ENCODE measurements around the gene USH2A. TPM values are rescaled to one million over a fixed set of nuclear protein-coding genes. Genes with fewer than 3 reads are reported as not detected.

The USH2A gene
- polyA plus RNA-seq, 1 of the 3 experiments (the other 2 are of a cell fraction): under 0.01 TPM

DNA sequence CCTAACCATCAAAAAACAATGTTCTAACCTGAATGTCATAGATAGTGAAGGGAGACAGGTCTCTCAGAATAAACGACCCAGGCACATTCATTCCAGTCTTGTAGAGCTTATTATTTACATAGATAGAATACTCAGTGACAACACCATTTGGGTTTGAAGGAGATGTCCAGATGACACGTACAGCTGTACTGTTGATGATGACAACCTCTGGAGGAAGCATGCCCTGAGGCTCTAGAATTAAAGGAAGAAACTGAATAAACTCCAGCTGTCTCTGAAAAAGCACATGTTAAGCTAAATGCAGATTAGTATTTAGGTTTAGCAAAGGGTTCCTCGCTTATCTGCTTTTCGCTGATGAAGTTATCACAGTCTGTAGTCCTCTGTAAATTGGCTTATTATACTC lies 579.0 kb downstream of the USH2A start:
- Histone ChIP-seq H3K9me3 (no peaks in the 10 kb centered on the region), H3F3A (replicated peaks; ENCODE audit: insufficient read depth) (no peaks in the 10 kb centered on the region), H3K9ac (no peak overlapping the region), H3K36me3 (replicated peaks in 1 of 2; ENCODE audit: control insufficient read depth in 1 of 2, insufficient read depth in 2 of 2, low read length in 1 of 2) (no peaks in the 10 kb centered on the region), H3K4me3 (ENCODE audit: low read depth in 2 of 2, low read length in 1 of 2) (no peak overlapping the region), H4K20me1 (ENCODE audit: insufficient read depth) (no peaks in the 10 kb centered on the region), H2AFZ (ENCODE audit: low read depth) (no peak overlapping the region), H3K4me2 (no peak overlapping the region), H3K4me1 (ENCODE audit: control insufficient read depth in 1 of 2, insufficient read depth in 2 of 2, low read depth in 1 of 2, low read length in 1 of 2) (peaks cover 0 to 4% of the 10 kb centered on the region in 2 experiments; a peak in 2 of 4 replicates), H3K9me2 (no peaks in the 10 kb centered on the region), H3K79me2 (ENCODE audit: insufficient read depth) (no peaks in the 10 kb centered on the region), H3K27me3 (ENCODE audit: insufficient read depth) (no peaks in the 10 kb centered on the region), H3K27ac (ENCODE audit: low read depth in 2 of 2, low read length in 1 of 2) (no peak overlapping the region)
- 54% methylated on average over 4 of the region's 4 CpGs for WGBS (ENCODE audit: low lambda C conversion rate)
- ChIA-PET CTCF (interaction anchor here (1.7 kb wide), 1 partner anchor 16 kb away, joined by 3 read pairs; no protein-coding TSS in a partner anchor), POLR2A (no interaction called here)
- no peak for DNase-seq
- TF ChIP-seq, protein P1, sequence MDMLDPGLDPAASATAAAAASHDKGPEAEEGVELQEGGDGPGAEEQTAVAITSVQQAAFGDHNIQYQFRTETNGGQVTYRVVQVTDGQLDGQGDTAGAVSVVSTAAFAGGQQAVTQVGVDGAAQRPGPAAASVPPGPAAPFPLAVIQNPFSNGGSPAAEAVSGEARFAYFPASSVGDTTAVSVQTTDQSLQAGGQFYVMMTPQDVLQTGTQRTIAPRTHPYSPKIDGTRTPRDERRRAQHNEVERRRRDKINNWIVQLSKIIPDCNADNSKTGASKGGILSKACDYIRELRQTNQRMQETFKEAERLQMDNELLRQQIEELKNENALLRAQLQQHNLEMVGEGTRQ (IDR thresholded peaks at IDR 0.05; ENCODE audit: borderline replicate concordance, low read depth, low read length): no peak
- TF ChIP-seq EP300 (IDR thresholded peaks at IDR 0.05; ENCODE audit: borderline replicate concordance in 1 of 2, low read depth in 1 of 2, low read length in 1 of 2): no peak
- TF ChIP-seq TEAD4 (IDR thresholded peaks at IDR 0.05; ENCODE audit: borderline replicate concordance, insufficient read depth): no peak
- no peak for TF ChIP-seq MXI1 (IDR thresholded peaks at IDR 0.05; ENCODE audit: low read depth, low read length)
- no peak for TF ChIP-seq NFIC (IDR thresholded peaks at IDR 0.05; ENCODE audit: borderline replicate concordance)

DNA sequence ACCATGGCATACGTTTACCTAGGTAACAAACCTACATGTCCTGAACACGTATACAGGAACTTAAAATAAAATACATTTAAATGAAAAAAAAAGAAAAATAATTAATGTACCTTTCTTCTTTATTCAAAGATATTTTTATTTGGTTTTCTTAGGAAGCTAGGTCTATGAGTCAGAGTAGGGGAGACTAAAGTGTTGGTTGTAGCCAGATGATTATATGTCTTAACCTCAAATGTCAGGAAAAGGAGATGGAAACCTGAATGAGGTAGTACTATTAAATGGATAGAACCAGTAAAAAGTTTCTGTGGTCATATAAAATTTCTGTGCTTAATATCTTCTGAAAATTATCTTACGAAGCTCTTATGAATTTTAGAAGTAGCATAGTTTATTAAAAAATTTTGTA lies 580.3 kb downstream of the USH2A start:
- Histone ChIP-seq H3K9ac (no peak overlapping the region), H3K27me3 (ENCODE audit: insufficient read depth) (no peaks in the 10 kb centered on the region), H3K4me2 (no peak overlapping the region), H3K9me3 (no peaks in the 10 kb centered on the region), H3K4me3 (ENCODE audit: low read depth in 2 of 2, low read length in 1 of 2) (no peak overlapping the region), H3K79me2 (ENCODE audit: insufficient read depth) (no peaks in the 10 kb centered on the region), H3K4me1 (ENCODE audit: control insufficient read depth in 1 of 2, insufficient read depth in 2 of 2, low read depth in 1 of 2, low read length in 1 of 2) (peaks cover 0 to 4% of the 10 kb centered on the region in 2 experiments; a peak in 2 of 4 replicates), H2AFZ (ENCODE audit: low read depth) (no peak overlapping the region), H4K20me1 (ENCODE audit: insufficient read depth) (no peaks in the 10 kb centered on the region), H3K27ac (ENCODE audit: low read depth in 2 of 2, low read length in 1 of 2) (no peak overlapping the region), H3K36me3 (replicated peaks in 1 of 2; ENCODE audit: control insufficient read depth in 1 of 2, insufficient read depth in 2 of 2, low read length in 1 of 2) (no peaks in the 10 kb centered on the region), H3K9me2 (no peaks in the 10 kb centered on the region), H3F3A (replicated peaks; ENCODE audit: insufficient read depth) (no peaks in the 10 kb centered on the region)
- POLR2A ChIA-PET: no interaction called here
- CTCF ChIA-PET: no interaction called here
- TF ChIP-seq RAD21 (IDR thresholded peaks at IDR 0.05; ENCODE audit: low read length): no peak
- no peak for TF ChIP-seq RXRA (IDR thresholded peaks at IDR 0.05; ENCODE audit: borderline replicate concordance, low read depth)
- no peak for TF ChIP-seq RCOR1 (IDR thresholded peaks at IDR 0.05; ENCODE audit: low read length)
- TF ChIP-seq MEF2A (IDR thresholded peaks at IDR 0.05; ENCODE audit: borderline replicate concordance, low read depth): no peak
- no peak for TF ChIP-seq SIN3A (IDR thresholded peaks at IDR 0.05; ENCODE audit: borderline replicate concordance, low read depth, low read length)
- no peak for TF ChIP-seq EZH2phosphoT487 (IDR thresholded peaks at IDR 0.05; ENCODE audit: borderline replicate concordance, low read depth)
- no peak for TF ChIP-seq FOXJ3 (CRISPR knock-in tag; IDR thresholded peaks at IDR 0.05)
- no peak for TF ChIP-seq MAX (IDR thresholded peaks at IDR 0.05; ENCODE audit: low read depth)
- no peak for TF ChIP-seq NRF1 (IDR thresholded peaks at IDR 0.05; ENCODE audit: low read depth, low read length)
- TF ChIP-seq, protein P2, sequence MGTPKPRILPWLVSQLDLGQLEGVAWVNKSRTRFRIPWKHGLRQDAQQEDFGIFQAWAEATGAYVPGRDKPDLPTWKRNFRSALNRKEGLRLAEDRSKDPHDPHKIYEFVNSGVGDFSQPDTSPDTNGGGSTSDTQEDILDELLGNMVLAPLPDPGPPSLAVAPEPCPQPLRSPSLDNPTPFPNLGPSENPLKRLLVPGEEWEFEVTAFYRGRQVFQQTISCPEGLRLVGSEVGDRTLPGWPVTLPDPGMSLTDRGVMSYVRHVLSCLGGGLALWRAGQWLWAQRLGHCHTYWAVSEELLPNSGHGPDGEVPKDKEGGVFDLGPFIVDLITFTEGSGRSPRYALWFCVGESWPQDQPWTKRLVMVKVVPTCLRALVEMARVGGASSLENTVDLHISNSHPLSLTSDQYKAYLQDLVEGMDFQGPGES (IDR thresholded peaks at IDR 0.05; ENCODE audit: low read depth, low read length): no peak
- no peak for TF ChIP-seq ELF1 (IDR thresholded peaks at IDR 0.05)
- WGBS (ENCODE audit: low lambda C conversion rate): 69% methylated on average over 3 of the region's 3 CpGs
- DNase-seq: no peak
